Activated naive CD8-positive, alpha-beta T cell treated with anti-CD3 and anti-CD28 coated beads for 36 hours (primary cell): ENCODE results near the gene TCF7. TPM values are rescaled to one million over a fixed set of nuclear protein-coding genes. Genes with fewer than 3 reads are reported as not detected.

Experiments
- DNase-seq: peaks from one replicate; pipeline ENCODE4 v3.0.0; 2021
- H3K27ac Mint-ChIP-seq: one replicate; pipeline ENCODE4 v1.8.0; 2022; ENCODE audit warnings: mild to moderate bottlenecking, moderate library complexity, mixed read lengths
- H3K27me3 Mint-ChIP-seq: one replicate; pipeline ENCODE4 v1.8.0; 2022; ENCODE audit warnings: mild to moderate bottlenecking, mixed read lengths
- H3K36me3 Mint-ChIP-seq: one replicate; pipeline ENCODE4 v1.8.0; 2021; ENCODE audit warnings: mild to moderate bottlenecking, mixed read lengths
- H3K4me1 Mint-ChIP-seq: one replicate; pipeline ENCODE4 v1.8.0; 2021; ENCODE audit warnings: mixed read lengths
- H3K4me3 Mint-ChIP-seq: one replicate; pipeline ENCODE4 v1.8.0; 2022; ENCODE audit warnings: mild to moderate bottlenecking, moderate library complexity, mixed read lengths
- H3K9me3 Mint-ChIP-seq: one replicate; pipeline ENCODE4 v1.8.0; 2022; ENCODE audit warnings: mixed read lengths
- total RNA-seq, 2 experiments: library from RNA; stranded (reverse); gene quantifications; one replicate each; pipeline ENCODE4 v1.2.3, GENCODE V29; 2021

Gene TCF7
- total RNA-seq, result 10 to 100 TPM; 66.4 to 68.7 TPM

- DNase-seq, result peak; percentile 83
- Mint-ChIP-seq H3K4me3 (peak within 1 kb of the TSS; percentile 83), H3K36me3 (peaks cover 15% of the 10 kb centered on the region), H3K4me1 (peaks cover 66% of the 10 kb centered on the region), H3K27me3 (no peaks in the 10 kb centered on the region), H3K9me3 (no peaks in the 10 kb centered on the region), H3K27ac (peak within 1 kb of the TSS; percentile 93)
These were observed at the start of gene TCF7 for GRCh38 chr5:134113902-134114875. Gene TCF7 (plus strand): TSS chr5:134114681. CDS start chr5:134114907, 226 bp downstream.

GRCh38 chr5:134069553-134069952 lies 44.9 kb upstream of the TCF7 start:
- H3K4me3 Mint-ChIP-seq, result peak overlapping the region; percentile 60
- DNase-seq, result no peak
- H3K9me3 Mint-ChIP-seq, result peaks cover 2% of the 10 kb centered on the region
- peaks cover 3% of the 10 kb centered on the region for H3K36me3 Mint-ChIP-seq
- peaks cover 58% of the 10 kb centered on the region for H3K4me1 Mint-ChIP-seq
- H3K27me3 Mint-ChIP-seq, result no peaks in the 10 kb centered on the region
- peak overlapping the region; percentile 93 for H3K27ac Mint-ChIP-seq

GRCh38 chr5:134070725-134071613 lies 43.5 kb upstream of the TCF7 start:
- Mint-ChIP-seq H3K4me3 (peak overlapping the region; percentile 60), H3K9me3 (peaks cover 2% of the 10 kb centered on the region), H3K27me3 (no peaks in the 10 kb centered on the region), H3K36me3 (peaks cover 3% of the 10 kb centered on the region), H3K27ac (peak overlapping the region; percentile 93), H3K4me1 (peaks cover 58% of the 10 kb centered on the region)
- peak; percentile 73 for DNase-seq

GRCh38 chr5:134071614-134072207 lies 42.8 kb upstream of the TCF7 start:
- no peak for DNase-seq
- Mint-ChIP-seq H3K27me3 (no peaks in the 10 kb centered on the region), H3K27ac (peak overlapping the region; percentile 91), H3K4me3 (peak overlapping the region; percentile 60), H3K9me3 (peaks cover 2% of the 10 kb centered on the region), H3K36me3 (peaks cover 3% of the 10 kb centered on the region), H3K4me1 (peaks cover 64% of the 10 kb centered on the region)

- Mint-ChIP-seq H3K27ac (peak overlapping the region; percentile 91), H3K4me1 (peaks cover 67% of the 10 kb centered on the region), H3K4me3 (no peak overlapping the region), H3K27me3 (no peaks in the 10 kb centered on the region), H3K36me3 (peaks cover 3% of the 10 kb centered on the region), H3K9me3 (peaks cover 2% of the 10 kb centered on the region)
- no peak for DNase-seq
These were observed 41.8 kb upstream of the TCF7 start for GRCh38 chr5:134072471-134073210.

- no peaks in the 10 kb centered on the region for H3K27me3 Mint-ChIP-seq
- H3K27ac Mint-ChIP-seq, result no peak overlapping the region
These were observed 41.1 kb upstream of the TCF7 start for GRCh38 chr5:134073404-134073803.

GRCh38 chr5:134075102-134075501 lies 39.4 kb upstream of the TCF7 start:
- Mint-ChIP-seq H3K36me3 (peaks cover 2% of the 10 kb centered on the region), H3K4me3 (no peak overlapping the region), H3K27ac (no peak overlapping the region), H3K9me3 (no peaks in the 10 kb centered on the region), H3K27me3 (no peaks in the 10 kb centered on the region), H3K4me1 (peaks cover 66% of the 10 kb centered on the region)
- no peak for DNase-seq

More at GRCh38 chr5:134073404-134073803, 41.1 kb upstream of the TCF7 start:
- Mint-ChIP-seq H3K36me3 (peaks cover 2% of the 10 kb centered on the region), H3K9me3 (no peaks in the 10 kb centered on the region), H3K4me3 (no peak overlapping the region), H3K4me1 (peaks cover 67% of the 10 kb centered on the region)
- no peak for DNase-seq

GRCh38 chr5:134077926-134078580 lies 36.4 kb upstream of the TCF7 start:
- Mint-ChIP-seq H3K27me3 (no peaks in the 10 kb centered on the region), H3K4me1 (peaks cover 61% of the 10 kb centered on the region), H3K27ac (peak overlapping the region; percentile 96), H3K4me3 (peak overlapping the region; percentile 8), H3K9me3 (no peaks in the 10 kb centered on the region), H3K36me3 (peaks cover 2% of the 10 kb centered on the region)
- no peak for DNase-seq

GRCh38 chr5:134079748-134080581 lies 34.5 kb upstream of the TCF7 start:
- peaks cover 69% of the 10 kb centered on the region for H3K4me1 Mint-ChIP-seq
- H3K9me3 Mint-ChIP-seq, result no peaks in the 10 kb centered on the region
- H3K27ac Mint-ChIP-seq, result peak overlapping the region; percentile 96
- peaks cover 2% of the 10 kb centered on the region for H3K36me3 Mint-ChIP-seq
- no peaks in the 10 kb centered on the region for H3K27me3 Mint-ChIP-seq
- peak; percentile 85 for DNase-seq
- H3K4me3 Mint-ChIP-seq, result peak overlapping the region; percentile 44

GRCh38 chr5:134082264-134082992 lies 32.1 kb upstream of the TCF7 start:
- Mint-ChIP-seq H3K27me3 (no peaks in the 10 kb centered on the region), H3K9me3 (no peaks in the 10 kb centered on the region), H3K36me3 (peaks cover 3% of the 10 kb centered on the region), H3K4me1 (peaks cover 71% of the 10 kb centered on the region), H3K4me3 (no peak overlapping the region), H3K27ac (peak overlapping the region; percentile 4)
- no peak for DNase-seq

- no peaks in the 10 kb centered on the region for H3K9me3 Mint-ChIP-seq
These were observed 31.0 kb upstream of the TCF7 start for GRCh38 chr5:134083517-134083916.

GRCh38 chr5:134084022-134084565 lies 30.4 kb upstream of the TCF7 start:
- no peak for DNase-seq
- Mint-ChIP-seq H3K36me3 (peaks cover 2% of the 10 kb centered on the region), H3K9me3 (no peaks in the 10 kb centered on the region), H3K27ac (no peak overlapping the region), H3K27me3 (no peaks in the 10 kb centered on the region), H3K4me1 (peaks cover 71% of the 10 kb centered on the region), H3K4me3 (no peak overlapping the region)

More at GRCh38 chr5:134083517-134083916, 31.0 kb upstream of the TCF7 start:
- no peaks in the 10 kb centered on the region for H3K27me3 Mint-ChIP-seq
- H3K27ac Mint-ChIP-seq, result peak overlapping the region; percentile 23
- H3K4me1 Mint-ChIP-seq, result peaks cover 68% of the 10 kb centered on the region
- peaks cover 2% of the 10 kb centered on the region for H3K36me3 Mint-ChIP-seq
- no peak for DNase-seq
- H3K4me3 Mint-ChIP-seq, result no peak overlapping the region
